ENCODE data around the gene RCC1. TPM values are rescaled to one million over a fixed set of nuclear protein-coding genes. Genes with fewer than 3 reads are reported as not detected.
"Not testable (repeated sequence)": the region's sequence is repeated elsewhere in the genome, so short reads cannot be mapped to it uniquely, and the experiment has no call there.

Gene RCC1
- total RNA-seq, 4 donors from 2014 or later = 5.8 to 21.6 (median 12.7) TPM

DNA sequence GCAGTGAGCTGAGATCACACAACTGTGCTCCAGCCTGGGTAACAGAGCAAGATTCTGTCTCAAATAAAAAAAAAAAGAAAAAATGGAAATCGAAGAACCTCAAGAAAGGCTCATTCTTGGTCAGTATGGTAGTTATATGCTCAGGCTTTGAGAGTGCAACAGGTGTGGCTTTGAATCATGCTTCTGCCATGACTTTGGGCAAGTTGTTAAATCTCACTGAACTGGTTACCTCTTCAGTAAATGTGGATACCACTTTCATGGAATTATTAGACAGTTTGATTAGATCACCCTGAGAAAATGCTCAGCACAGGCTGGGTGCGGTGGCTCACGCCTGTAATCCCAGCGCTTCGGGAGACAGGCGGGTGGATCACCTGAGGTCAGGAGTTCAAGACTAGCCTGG, 59.9 kb downstream of the RCC1 start:
- no peaks in the 10 kb centered on the region for H3K27me3 ChIP-seq
- no peak for ATAC-seq
- TF ChIP-seq EP300 (IDR thresholded peaks at IDR 0.05) (no peak), POLR2AphosphoS5 (IDR thresholded peaks at IDR 0.05) (no peak), POLR2A (IDR thresholded peaks at IDR 0.05) (no peak)
- TF ChIP-seq, protein P1, sequence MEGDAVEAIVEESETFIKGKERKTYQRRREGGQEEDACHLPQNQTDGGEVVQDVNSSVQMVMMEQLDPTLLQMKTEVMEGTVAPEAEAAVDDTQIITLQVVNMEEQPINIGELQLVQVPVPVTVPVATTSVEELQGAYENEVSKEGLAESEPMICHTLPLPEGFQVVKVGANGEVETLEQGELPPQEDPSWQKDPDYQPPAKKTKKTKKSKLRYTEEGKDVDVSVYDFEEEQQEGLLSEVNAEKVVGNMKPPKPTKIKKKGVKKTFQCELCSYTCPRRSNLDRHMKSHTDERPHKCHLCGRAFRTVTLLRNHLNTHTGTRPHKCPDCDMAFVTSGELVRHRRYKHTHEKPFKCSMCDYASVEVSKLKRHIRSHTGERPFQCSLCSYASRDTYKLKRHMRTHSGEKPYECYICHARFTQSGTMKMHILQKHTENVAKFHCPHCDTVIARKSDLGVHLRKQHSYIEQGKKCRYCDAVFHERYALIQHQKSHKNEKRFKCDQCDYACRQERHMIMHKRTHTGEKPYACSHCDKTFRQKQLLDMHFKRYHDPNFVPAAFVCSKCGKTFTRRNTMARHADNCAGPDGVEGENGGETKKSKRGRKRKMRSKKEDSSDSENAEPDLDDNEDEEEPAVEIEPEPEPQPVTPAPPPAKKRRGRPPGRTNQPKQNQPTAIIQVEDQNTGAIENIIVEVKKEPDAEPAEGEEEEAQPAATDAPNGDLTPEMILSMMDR (IDR thresholded peaks at IDR 0.05) = no peak
- H3K9me3 ChIP-seq = no peaks in the 10 kb centered on the region
- no peak overlapping the region for H3K27ac ChIP-seq
- H3K36me3 ChIP-seq = peaks cover 6 to 100% of the 10 kb centered on the region in 2 donors
- 83 to 93% methylated on average over 1 to 3 of the region's 6 CpGs for WGBS, 2 donors (ENCODE audit: low coverage in 1 of 2)
- no peaks in the 10 kb centered on the region for H3K4me1 ChIP-seq
- H3K4me3 ChIP-seq = no peak overlapping the region

DNA sequence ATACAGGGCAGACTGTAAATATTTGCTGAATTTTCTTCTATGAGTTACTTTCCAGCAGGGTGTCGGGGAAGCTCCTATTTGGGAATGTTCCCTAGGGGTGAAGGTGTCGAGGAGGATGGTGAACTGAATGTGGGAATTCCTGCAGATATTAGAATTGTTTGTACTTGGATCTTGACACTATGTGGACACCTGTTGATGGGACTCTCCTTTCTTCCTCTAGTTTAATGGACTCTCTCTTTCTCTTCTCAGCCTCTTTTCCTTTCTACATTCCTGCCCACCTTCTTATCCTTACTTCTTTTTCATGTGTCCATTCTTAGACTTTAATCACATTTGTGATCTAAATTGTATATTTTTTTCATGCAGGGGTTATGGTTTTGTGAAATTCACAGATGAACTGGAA, 61.1 kb downstream of the RCC1 start:
- Histone ChIP-seq H3K4me3 (no peak overlapping the region), H3K9me3 (no peaks in the 10 kb centered on the region), H3K27ac (no peak overlapping the region), H3K36me3 (peaks cover 0 to 100% of the 10 kb centered on the region in 2 donors), H3K4me1 (no peaks in the 10 kb centered on the region), H3K27me3 (no peaks in the 10 kb centered on the region)
- no peak for ATAC-seq
- 80 to 93% methylated on average over 2 of the region's 2 CpGs for WGBS, 2 donors (ENCODE audit: low coverage in 1 of 2)
- TF ChIP-seq POLR2A (IDR thresholded peaks at IDR 0.05) (no peak), POLR2AphosphoS5 (IDR thresholded peaks at IDR 0.05) (no peak), EP300 (IDR thresholded peaks at IDR 0.05) (no peak)

DNA sequence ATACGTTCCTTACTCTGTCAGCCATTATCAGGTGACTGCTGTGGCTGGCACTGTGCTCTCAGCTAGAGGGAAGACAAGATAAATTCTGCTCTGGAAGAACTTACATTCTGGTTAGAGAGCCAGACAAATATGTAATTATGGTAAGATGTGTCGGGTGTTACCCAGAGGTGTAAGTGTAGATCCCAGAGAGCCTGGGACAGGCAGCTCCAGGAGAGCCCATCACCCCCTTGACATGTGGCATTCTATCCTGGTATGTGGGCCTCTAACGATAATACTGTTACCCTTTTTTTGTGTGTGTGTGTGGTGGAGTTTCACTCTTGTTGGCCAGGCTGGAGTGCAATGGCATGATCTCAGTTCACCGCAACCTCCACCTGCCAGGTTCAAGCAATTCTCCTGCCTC, 66.1 kb downstream of the RCC1 start:
- no peak for ATAC-seq
- Histone ChIP-seq H3K4me3 (no peak overlapping the region), H3K36me3 (peaks cover 0 to 100% of the 10 kb centered on the region in 2 donors), H3K27me3 (no peaks in the 10 kb centered on the region), H3K9me3 (no peaks in the 10 kb centered on the region), H3K4me1 (no peaks in the 10 kb centered on the region), H3K27ac (no peak overlapping the region)
- 74 to 79% methylated on average over 3 to 4 of the region's 4 CpGs for WGBS, 2 donors (ENCODE audit: low coverage in 1 of 2)
- no peak for TF ChIP-seq POLR2AphosphoS5 (IDR thresholded peaks at IDR 0.05)
- TF ChIP-seq, protein P1 (IDR thresholded peaks at IDR 0.05) = no peak
- no peak for TF ChIP-seq POLR2A (IDR thresholded peaks at IDR 0.05)
- TF ChIP-seq EP300 (IDR thresholded peaks at IDR 0.05) = no peak

DNA sequence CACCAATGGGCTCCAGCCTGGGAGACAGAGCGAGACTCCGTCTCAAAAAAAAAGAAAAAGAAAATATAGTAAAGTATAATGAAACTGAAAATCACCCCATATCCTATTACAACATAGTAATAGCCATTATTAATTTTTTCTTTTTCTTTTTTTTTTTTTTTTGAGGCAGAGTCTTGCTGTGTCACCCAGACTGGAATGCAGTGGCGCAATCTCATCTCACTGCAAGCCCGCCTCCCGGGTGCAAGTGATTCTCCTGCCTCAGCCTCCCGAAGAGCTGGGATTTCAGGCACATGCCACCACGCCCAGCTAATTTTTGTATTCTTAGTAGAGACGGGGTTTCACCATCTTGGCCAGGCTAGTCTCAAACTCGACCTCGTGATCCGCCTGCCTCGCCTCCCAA, 67.0 kb downstream of the RCC1 start:
- not testable (repeated sequence) for H3K27me3 ChIP-seq, H3K9me3 ChIP-seq, ATAC-seq, H3K4me3 ChIP-seq, H3K27ac ChIP-seq, H3K4me1 ChIP-seq
- H3K36me3 ChIP-seq = peaks cover 0 to 100% of the 10 kb centered on the region in 2 donors
- 93 to 100% methylated on average over 4 to 5 of the region's 12 CpGs for WGBS, 2 donors (ENCODE audit: low coverage in 1 of 2)

DNA sequence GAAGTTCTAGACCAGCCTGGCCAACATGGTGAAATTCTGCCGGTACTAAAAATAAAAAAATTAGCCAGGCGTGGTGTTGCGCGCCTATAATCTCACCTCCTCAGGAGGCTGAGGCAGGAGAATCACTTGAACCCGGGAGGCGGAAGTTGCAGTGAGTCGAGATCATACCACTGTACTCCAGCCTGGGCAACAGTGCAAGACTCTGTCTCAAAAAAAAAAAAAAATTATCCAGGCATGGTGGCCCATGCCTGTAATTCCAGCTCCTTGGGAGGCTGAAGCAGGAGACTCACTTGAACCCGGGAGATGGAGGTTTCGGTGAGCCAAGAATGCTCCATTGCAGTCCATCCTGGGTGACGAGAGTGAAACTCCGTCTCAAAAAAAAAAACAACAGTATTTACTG, 67.7 kb downstream of the RCC1 start:
- Histone ChIP-seq H3K36me3 (peaks cover 0 to 100% of the 10 kb centered on the region in 2 donors), H3K4me3 (no peak overlapping the region), H3K27me3 (no peaks in the 10 kb centered on the region), H3K9me3 (no peaks in the 10 kb centered on the region), H3K4me1 (peaks cover 0 to 11% (median 0%) of the 10 kb centered on the region in 3 donors), H3K27ac (no peak overlapping the region)
- TF ChIP-seq POLR2A (IDR thresholded peaks at IDR 0.05) (no peak), POLR2AphosphoS5 (IDR thresholded peaks at IDR 0.05) (no peak)
- WGBS, 2 donors (ENCODE audit: low coverage in 1 of 2) = 93% methylated on average over 5 of the region's 11 CpGs; no CpG with 5 or more reads in 1 of the 2 donors
- ATAC-seq = no peak

DNA sequence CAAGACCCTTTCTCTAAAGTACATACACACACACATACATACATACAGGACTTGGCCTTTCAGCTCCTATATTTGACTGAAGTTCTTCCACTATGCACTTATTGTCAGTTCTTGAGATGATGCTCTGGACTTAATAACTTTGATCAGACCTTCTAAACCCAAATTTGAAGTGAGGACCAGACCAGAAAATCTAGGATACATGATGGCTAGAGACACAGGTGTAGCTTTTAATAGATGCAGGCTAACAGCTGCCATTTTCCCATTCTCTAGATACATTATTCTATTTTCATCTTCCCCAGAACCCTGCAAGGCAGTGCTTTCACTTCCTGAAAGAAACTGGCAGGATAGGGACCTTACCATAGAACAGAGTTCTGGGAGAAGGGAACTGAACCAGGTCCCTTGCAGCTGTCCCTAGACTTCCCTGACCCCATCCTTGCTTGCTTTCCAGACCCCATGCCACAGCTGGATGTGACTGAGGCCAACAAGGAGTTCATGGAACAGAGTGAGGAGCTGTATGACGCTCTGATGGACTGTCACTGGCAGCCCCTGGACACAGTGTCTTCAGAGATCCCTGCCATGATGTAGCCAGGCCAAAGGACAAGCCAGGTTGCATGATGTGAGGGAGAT, 71.3 kb downstream of the RCC1 start:
- ATAC-seq = no peak
- no peaks in the 10 kb centered on the region for H3K9me3 ChIP-seq
- H3K27me3 ChIP-seq = no peaks in the 10 kb centered on the region
- H3K4me3 ChIP-seq = no peak overlapping the region
- no peak overlapping the region for H3K27ac ChIP-seq
- peaks cover 0 to 38% (median 10%) of the 10 kb centered on the region in 3 donors for H3K4me1 ChIP-seq
- TF ChIP-seq POLR2A (IDR thresholded peaks at IDR 0.05) = no peak
- TF ChIP-seq, protein P1 (IDR thresholded peaks at IDR 0.05) = no peak
- no peak for TF ChIP-seq EP300 (IDR thresholded peaks at IDR 0.05)
- no peak for TF ChIP-seq POLR2AphosphoS5 (IDR thresholded peaks at IDR 0.05)
- WGBS, 2 donors (ENCODE audit: low coverage in 1 of 2) = 78% methylated on average over 1 of the region's 1 CpG; no CpG with 5 or more reads in 1 of the 2 donors
- peaks cover 0 to 83% of the 10 kb centered on the region in 2 donors for H3K36me3 ChIP-seq
